IMR-90 (cell line): ENCODE measurements around the gene DIP2B. TPM values are rescaled to one million over a fixed set of nuclear protein-coding genes. Genes with fewer than 3 reads are reported as not detected.

Experiments used
- ATAC-seq: fragments of 200-7000 bp; cut with Tn5 transposase; 2 replicates; pipeline ENCODE4 v1.9.1; 2020; ENCODE audit warnings: low read depth, mild to moderate bottlenecking, moderate library complexity
- BruUV-seq: library from RNA; stranded (reverse); fragments of 400-500 nt; replicated peaks from 2 replicates; lab custom pipeline; 2021; lab: Mats Ljungman, UMichigan
- CTCF ChIA-PET: fragments of 300-600 bp; formaldehyde crosslinking; extraction: SDS; loops from one replicate; lab custom pipeline; 2021; ENCODE audit warnings: antibody characterized with exemption; lab: Yijun Ruan, JAX
- POLR2A ChIA-PET: fragments of 300-600 bp; sonication (Branson Sonifier 250); formaldehyde crosslinking; loops from one replicate; lab custom pipeline; 2022; ENCODE audit warnings: antibody characterized with exemption; ENCODE audit not compliant: unreplicated experiment; lab: Charles Lee
- DNase-seq: peaks from one replicate; pipeline ENCODE4 v3.0.0; 2013
- H2AFZ ChIP-seq: replicated peaks from 2 replicates; pipeline ENCODE3; 2013; ENCODE audit warnings: low read length, mild to moderate bottlenecking; ENCODE audit not compliant: poor library complexity
- H2AK5ac ChIP-seq: 2 replicates; pipeline ENCODE4 v1.6.1; 2013; ENCODE audit warnings: low read depth, low read length, inconsistent platforms
- H2AK9ac ChIP-seq: replicated peaks from 2 replicates; pipeline ENCODE3; 2013; ENCODE audit warnings: mild to moderate bottlenecking, low read depth, low read length, moderate library complexity; ENCODE audit not compliant: poor library complexity
- H2BK120ac ChIP-seq: 2 replicates; pipeline ENCODE4 v1.6.1; 2013; ENCODE audit warnings: low read depth, low read length, inconsistent platforms
- H2BK15ac ChIP-seq: 3 replicates; pipeline ENCODE4 v1.6.1; 2013; ENCODE audit warnings: low read depth, low read length, inconsistent platforms
- H2BK20ac ChIP-seq: 2 replicates; pipeline ENCODE4 v1.6.1; 2013; ENCODE audit warnings: low read depth, mild to moderate bottlenecking, inconsistent platforms, low read length, moderate library complexity
- H2BK5ac ChIP-seq: 2 replicates; pipeline ENCODE4 v1.6.1; 2013; ENCODE audit warnings: mild to moderate bottlenecking, low read depth, low read length, inconsistent platforms; ENCODE audit not compliant: poor library complexity, severe bottlenecking
- H3K14ac ChIP-seq: replicated peaks from 2 replicates; pipeline ENCODE4 v1.6.1; 2013; ENCODE audit warnings: low read depth, low read length, inconsistent platforms
- H3K18ac ChIP-seq: 2 replicates; pipeline ENCODE4 v1.6.1; 2013; ENCODE audit warnings: low read depth, low read length, control low read depth
- H3K23ac ChIP-seq: 2 replicates; pipeline ENCODE4 v1.6.1; 2013; ENCODE audit warnings: low read depth, low read length, inconsistent platforms
- H3K27ac ChIP-seq: 2 replicates; pipeline ENCODE4 v1.5.1; 2013; ENCODE audit warnings: mild to moderate bottlenecking, control low read depth, low read length; ENCODE audit not compliant: insufficient read depth
- H3K27me3 ChIP-seq: 2 replicates; pipeline ENCODE4 v1.6.1; 2013; ENCODE audit warnings: low read length; ENCODE audit not compliant: control insufficient read depth, insufficient read depth
- H3K36me3 ChIP-seq: 2 replicates; pipeline ENCODE4 v1.6.1; 2013; ENCODE audit warnings: low read length, mixed read lengths; ENCODE audit not compliant: control insufficient read depth, insufficient read depth
- H3K4ac ChIP-seq: 2 replicates; pipeline ENCODE4 v1.6.1; 2013; ENCODE audit warnings: low read depth, low read length, inconsistent platforms
- H3K4me1 ChIP-seq: 2 replicates; pipeline ENCODE4 v1.6.1; 2013; ENCODE audit warnings: low read length, mixed read lengths; ENCODE audit not compliant: control insufficient read depth, insufficient read depth
- H3K4me2 ChIP-seq: 2 replicates; pipeline ENCODE4 v1.6.1; 2013; ENCODE audit warnings: low read depth, mild to moderate bottlenecking, control low read depth, low read length, moderate library complexity
- H3K4me3 ChIP-seq: 2 replicates; pipeline ENCODE4 v1.5.1; 2013; ENCODE audit warnings: low read depth, mild to moderate bottlenecking, control low read depth, low read length, moderate library complexity; ENCODE audit not compliant: insufficient read depth
- H3K56ac ChIP-seq: 2 replicates; pipeline ENCODE4 v1.6.1; 2013; ENCODE audit warnings: low read length, inconsistent platforms; ENCODE audit not compliant: insufficient read depth; ENCODE audit errors: extremely low read depth
- H3K79me1 ChIP-seq, 2 experiments: 2 replicates each; pipeline ENCODE4 v1.6.1; 2013; ENCODE audit warnings: low read length in 2 of 2, inconsistent platforms in 1 of 2, low read depth in 1 of 2
- H3K9ac ChIP-seq: 2 replicates; pipeline ENCODE4 v1.6.1; 2013; ENCODE audit warnings: low read depth, low read length, control low read depth
- H3K9me1 ChIP-seq: 2 replicates; pipeline ENCODE4 v1.6.1; 2013; ENCODE audit warnings: low read length, inconsistent platforms; ENCODE audit not compliant: insufficient read depth
- H3K9me3 ChIP-seq: 2 replicates; pipeline ENCODE4 v1.6.1; 2013; ENCODE audit warnings: low read length; ENCODE audit not compliant: control insufficient read depth, insufficient read depth
- H4K20me1 ChIP-seq: 2 replicates; pipeline ENCODE4 v1.6.1; 2013; ENCODE audit warnings: low read length, inconsistent platforms; ENCODE audit not compliant: insufficient read depth
- H4K5ac ChIP-seq: 2 replicates; pipeline ENCODE4 v1.6.1; 2013; ENCODE audit warnings: mild to moderate bottlenecking, low read depth, low read length, control low read depth
- H4K8ac ChIP-seq, 2 experiments: 2 replicates each; pipeline ENCODE4 v1.6.1; 2013; ENCODE audit warnings: low read depth in 2 of 2, low read length in 2 of 2, control low read depth in 1 of 2, inconsistent platforms in 1 of 2
- H4K91ac ChIP-seq: 2 replicates; pipeline ENCODE4 v1.6.1; 2013; ENCODE audit warnings: low read depth, low read length, inconsistent platforms; ENCODE audit not compliant: insufficient read depth
- CEBPB ChIP-seq: IDR thresholded peaks from 2 replicates; pipeline ENCODE4 v1.6.1; 2012; ENCODE audit warnings: low read depth, low read length, improper control_type of control experiment
- CHD1 ChIP-seq: IDR thresholded peaks from 2 replicates; pipeline ENCODE4 v1.6.1; 2012; ENCODE audit warnings: low read depth, low read length, improper control_type of control experiment
- FOS ChIP-seq: fragments of 150-350 bp; IDR thresholded peaks from 2 replicates; pipeline ENCODE4 v1.6.1; 2016; ENCODE audit warnings: low read depth, low read length
- MAFK ChIP-seq: IDR thresholded peaks from 2 replicates; pipeline ENCODE4 v1.6.1; 2012; ENCODE audit warnings: low read depth, low read length, improper control_type of control experiment
- MAZ ChIP-seq: IDR thresholded peaks from 2 replicates; pipeline ENCODE4 v1.6.1; 2012; ENCODE audit warnings: low read depth, mild to moderate bottlenecking, low read length, improper control_type of control experiment, moderate library complexity, borderline replicate concordance
- MXI1 ChIP-seq: IDR thresholded peaks from 2 replicates; pipeline ENCODE4 v1.6.1; 2012; ENCODE audit warnings: low read depth, mild to moderate bottlenecking, low read length, moderate library complexity, borderline replicate concordance
- NFE2L2 ChIP-seq: fragments of 150-350 bp; IDR thresholded peaks from 2 replicates; pipeline ENCODE4 v1.6.1; 2016; ENCODE audit warnings: low read depth, mild to moderate bottlenecking, low read length
- POLR2A ChIP-seq: IDR thresholded peaks from 2 replicates; pipeline ENCODE4 v1.6.1; 2012; ENCODE audit warnings: mild to moderate bottlenecking, low read depth, low read length
- RAD21 ChIP-seq: IDR thresholded peaks from 2 replicates; pipeline ENCODE4 v1.6.1; 2012; ENCODE audit warnings: low read length, improper control_type of control experiment
- RFX5 ChIP-seq: IDR thresholded peaks from 2 replicates; pipeline ENCODE4 v1.8.0; 2012; ENCODE audit warnings: low read depth, mild to moderate bottlenecking, low read length, moderate library complexity
- SMC3 ChIP-seq: fragments of 150-350 bp; IDR thresholded peaks from 2 replicates; pipeline ENCODE4 v1.6.1; 2016; ENCODE audit warnings: low read depth, mild to moderate bottlenecking, antibody characterized with exemption, low read length, moderate library complexity
- WGBS, 2 experiments: methylation state at CpG; one replicate each; pipeline versions ENCODE4 v1.1.5 to v1.1.7; 2013; ENCODE audit warnings: missing lambda C conversion rate in 2 of 2; ENCODE audit not compliant: insufficient read length in 1 of 2; ENCODE audit errors: extremely low coverage in 2 of 2; 5-methylcytosine and 5-hydroxymethylcytosine counted together
- dilution Hi-C: fragments of 300-500 bp; cut with HindIII; formaldehyde crosslinking; loops from one replicate; pipeline ENCODE4 v1.14.3; 2018; ENCODE audit warnings: low sequenced_read_pairs; ENCODE audit not compliant: unreplicated experiment
- in situ Hi-C: fragments of 300-500 bp; cut with MboI; formaldehyde crosslinking; loops from 3 replicates; pipeline ENCODE4 v1.14.3; 2019; ENCODE audit warnings: low sequenced_read_pairs, inconsistent platforms, mixed read lengths
- intact Hi-C: fragments of 100-400 bp; cut with micrococcal nuclease; formaldehyde crosslinking; loops from 2 replicates; pipeline ENCODE4 v1.10.0; 2022
- polyA plus RNA-seq, 3 experiments: library from polyadenylated mRNA; depleted of rRNA; stranded (reverse); fragments of >200 nt; gene quantifications; 2 replicates each; pipeline ENCODE4 v1.2.3, GENCODE V29; 2012; ENCODE audit warnings: low replicate concordance in 1 of 3
- total RNA-seq: library from RNA; depleted of rRNA; stranded (reverse); fragments of >200 nt; gene quantifications from 2 replicates; pipeline ENCODE4 v1.2.3, GENCODE V29; 2012
- TF ChIP-seq, protein P1 (sequence below): conservative IDR thresholded peaks from 2 replicates; pipeline ENCODE4 v1.5.1; 2012; ENCODE audit warnings: mild to moderate bottlenecking, low read depth, low read length, improper control_type of control experiment
- TF ChIP-seq, protein P2 (sequence below): fragments of 150-350 bp; IDR thresholded peaks from 2 replicates; pipeline ENCODE4 v1.6.1; 2017; ENCODE audit warnings: mild to moderate bottlenecking, antibody characterized with exemption, low read length, low read depth
- TF ChIP-seq, protein P3 (sequence below): fragments of 150-350 bp; IDR thresholded peaks from 2 replicates; pipeline ENCODE4 v1.6.1; 2016; ENCODE audit warnings: low read depth, mild to moderate bottlenecking, low read length, moderate library complexity, borderline replicate concordance

Gene DIP2B
- total and polyA plus RNA-seq, 2 of the 4 experiments (the other 2 are of a cell fraction), result 7.7 to 12.9 TPM

DNA sequence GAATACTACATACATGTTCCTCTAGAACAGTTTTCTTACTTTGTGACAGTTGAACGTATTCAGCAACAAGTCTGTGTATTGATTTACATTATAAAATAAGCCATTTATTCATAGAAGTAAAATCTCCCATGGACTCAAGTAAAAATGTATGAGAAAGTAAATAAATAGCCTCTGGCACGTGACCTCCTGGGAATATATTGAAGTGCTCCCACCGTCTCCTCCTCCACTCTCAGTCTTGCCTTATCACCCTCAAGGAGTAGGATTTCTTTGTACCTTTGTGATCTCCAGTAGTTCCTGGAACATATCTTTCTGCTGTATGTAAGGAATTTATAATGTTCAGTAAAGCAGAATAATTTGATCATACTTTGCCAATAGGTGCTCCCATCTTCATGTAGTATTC, 90.9 kb downstream of the DIP2B start:
- Histone ChIP-seq H3K9me3 (no peaks in the 10 kb centered on the region), H3K27me3 (no peaks in the 10 kb centered on the region), H3K4me3 (no peak overlapping the region), H2BK5ac (no peak overlapping the region), H3K9ac (no peak overlapping the region), H2BK15ac (no peak overlapping the region), H4K8ac (no peak overlapping the region), H4K91ac (no peak overlapping the region), H3K14ac (no peak overlapping the region), H3K4ac (no peak overlapping the region), H2AK5ac (no peak overlapping the region), H3K79me1 (peaks cover 26 to 44% of the 10 kb centered on the region in 2 experiments), H2BK20ac (no peak overlapping the region), H3K18ac (no peak overlapping the region), H3K9me1 (peaks cover 5% of the 10 kb centered on the region), H3K56ac (no peak overlapping the region), H3K4me1 (peaks cover 3% of the 10 kb centered on the region; the same call in 1 of the 2 replicates), H3K27ac (no peak overlapping the region), H2AK9ac (no peak overlapping the region), H3K23ac (no peak overlapping the region), H4K5ac (no peak overlapping the region), H2AFZ (no peak overlapping the region), H2BK120ac (no peak overlapping the region), H3K36me3 (no peaks in the 10 kb centered on the region), H3K4me2 (no peak overlapping the region), H4K20me1 (no peaks in the 10 kb centered on the region)
- no CpG with 5 or more reads among the region's 3 CpGs for WGBS, 2 experiments
- TF ChIP-seq NFE2L2 (no peak), CEBPB (no peak), RAD21 (no peak), CHD1 (no peak), MAFK (no peak), POLR2A (no peak), MAZ (no peak), SMC3 (no peak), RFX5 (no peak), FOS (no peak), MXI1 (no peak)
- TF ChIP-seq, protein P1, sequence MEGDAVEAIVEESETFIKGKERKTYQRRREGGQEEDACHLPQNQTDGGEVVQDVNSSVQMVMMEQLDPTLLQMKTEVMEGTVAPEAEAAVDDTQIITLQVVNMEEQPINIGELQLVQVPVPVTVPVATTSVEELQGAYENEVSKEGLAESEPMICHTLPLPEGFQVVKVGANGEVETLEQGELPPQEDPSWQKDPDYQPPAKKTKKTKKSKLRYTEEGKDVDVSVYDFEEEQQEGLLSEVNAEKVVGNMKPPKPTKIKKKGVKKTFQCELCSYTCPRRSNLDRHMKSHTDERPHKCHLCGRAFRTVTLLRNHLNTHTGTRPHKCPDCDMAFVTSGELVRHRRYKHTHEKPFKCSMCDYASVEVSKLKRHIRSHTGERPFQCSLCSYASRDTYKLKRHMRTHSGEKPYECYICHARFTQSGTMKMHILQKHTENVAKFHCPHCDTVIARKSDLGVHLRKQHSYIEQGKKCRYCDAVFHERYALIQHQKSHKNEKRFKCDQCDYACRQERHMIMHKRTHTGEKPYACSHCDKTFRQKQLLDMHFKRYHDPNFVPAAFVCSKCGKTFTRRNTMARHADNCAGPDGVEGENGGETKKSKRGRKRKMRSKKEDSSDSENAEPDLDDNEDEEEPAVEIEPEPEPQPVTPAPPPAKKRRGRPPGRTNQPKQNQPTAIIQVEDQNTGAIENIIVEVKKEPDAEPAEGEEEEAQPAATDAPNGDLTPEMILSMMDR, result no peak
- TF ChIP-seq, protein P2, sequence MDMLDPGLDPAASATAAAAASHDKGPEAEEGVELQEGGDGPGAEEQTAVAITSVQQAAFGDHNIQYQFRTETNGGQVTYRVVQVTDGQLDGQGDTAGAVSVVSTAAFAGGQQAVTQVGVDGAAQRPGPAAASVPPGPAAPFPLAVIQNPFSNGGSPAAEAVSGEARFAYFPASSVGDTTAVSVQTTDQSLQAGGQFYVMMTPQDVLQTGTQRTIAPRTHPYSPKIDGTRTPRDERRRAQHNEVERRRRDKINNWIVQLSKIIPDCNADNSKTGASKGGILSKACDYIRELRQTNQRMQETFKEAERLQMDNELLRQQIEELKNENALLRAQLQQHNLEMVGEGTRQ, result no peak
- TF ChIP-seq, protein P3, sequence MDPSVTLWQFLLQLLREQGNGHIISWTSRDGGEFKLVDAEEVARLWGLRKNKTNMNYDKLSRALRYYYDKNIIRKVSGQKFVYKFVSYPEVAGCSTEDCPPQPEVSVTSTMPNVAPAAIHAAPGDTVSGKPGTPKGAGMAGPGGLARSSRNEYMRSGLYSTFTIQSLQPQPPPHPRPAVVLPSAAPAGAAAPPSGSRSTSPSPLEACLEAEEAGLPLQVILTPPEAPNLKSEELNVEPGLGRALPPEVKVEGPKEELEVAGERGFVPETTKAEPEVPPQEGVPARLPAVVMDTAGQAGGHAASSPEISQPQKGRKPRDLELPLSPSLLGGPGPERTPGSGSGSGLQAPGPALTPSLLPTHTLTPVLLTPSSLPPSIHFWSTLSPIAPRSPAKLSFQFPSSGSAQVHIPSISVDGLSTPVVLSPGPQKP, result no peak
- intact Hi-C loops, result no loop called here
- ATAC-seq (no peak), DNase-seq (no peak)
- dilution Hi-C loops, result no loop called here
- CTCF ChIA-PET, result interaction anchor here (1.4 kb wide), 1 partner anchor 90 kb away, joined by 4 read pairs; the partner anchor contains the start of gene DIP2B
- no TSS peak for BruUV-seq
- POLR2A ChIA-PET, result no interaction called here
- in situ Hi-C loops, result loop anchor here (10.0 kb wide), 1 partner anchor 61 kb away; no protein-coding TSS in a partner anchor
